ENCODE data around the gene WWOX.

WWOX gene

DNA sequence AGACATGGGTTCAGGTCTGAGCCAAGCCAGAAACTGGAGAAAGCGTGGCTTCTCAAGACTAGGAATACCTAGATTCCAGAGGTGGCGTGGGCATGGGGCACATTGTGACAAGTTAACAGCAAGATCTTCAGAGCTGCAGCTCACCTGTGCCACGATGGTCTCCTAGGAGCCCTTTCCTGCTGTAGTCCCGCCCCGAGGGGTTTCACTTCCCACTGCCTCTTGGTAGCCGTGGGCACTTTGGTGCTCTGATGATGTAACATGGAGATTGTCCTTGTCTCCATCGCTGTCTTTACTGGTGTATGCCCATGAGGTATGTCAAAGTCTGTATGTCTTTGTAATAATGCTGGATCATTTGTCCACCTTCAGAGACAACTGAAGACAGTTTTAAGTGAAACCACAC is 89.7 kb downstream of the WWOX start:
- Histone ChIP-seq H3K4me2 (ENCODE audit: low read length) (no peak overlapping the region), H3K27me3 (ENCODE audit: insufficient read depth, low read length) (no peaks in the 10 kb centered on the region), H4K8ac (ENCODE audit: low read depth, low read length) (no peak overlapping the region), H2AFZ (ENCODE audit: insufficient read depth, low read length, poor library complexity) (no peak overlapping the region), H3K27ac (ENCODE audit: low read depth, low read length) (no peak overlapping the region), H3K36me3 (ENCODE audit: control insufficient read depth in 1 of 2, insufficient read depth in 2 of 2, low read length in 2 of 2) (no peaks in the 10 kb centered on the region), H3K14ac (ENCODE audit: low read length) (no peak overlapping the region), H3K9ac (ENCODE audit: low read length) (no peak overlapping the region), H3K23ac (ENCODE audit: low read length) (no peak overlapping the region), H3K79me1 (ENCODE audit: low read length) (no peaks in the 10 kb centered on the region), H3K9me3 (ENCODE audit: insufficient read depth, low read depth, low read length) (no peaks in the 10 kb centered on the region), H3K18ac (ENCODE audit: low read length) (no peak overlapping the region), H2AK5ac (ENCODE audit: low read length) (no peak overlapping the region), H2BK120ac (ENCODE audit: insufficient read depth, low read length, poor library complexity) (no peak overlapping the region), H3K4me1 (ENCODE audit: control insufficient read depth in 1 of 2, insufficient read depth in 2 of 2, low read length in 2 of 2) (no peaks in the 10 kb centered on the region), H4K91ac (ENCODE audit: low read depth, low read length) (no peak overlapping the region), H3K79me2 (ENCODE audit: control insufficient read depth, insufficient read depth, low read length, poor library complexity) (no peaks in the 10 kb centered on the region), H3K4ac (ENCODE audit: low read depth, low read length) (no peak overlapping the region), H2BK5ac (ENCODE audit: low read depth, low read length, poor library complexity) (no peak overlapping the region), H3K4me3 (ENCODE audit: low read depth, low read length) (no peak overlapping the region), H2BK12ac (ENCODE audit: low read length) (no peak overlapping the region), H4K12ac (ENCODE audit: low read depth, low read length) (no peak overlapping the region)
- WGBS (ENCODE audit: extremely low coverage, insufficient coverage, insufficient read length), result no CpG with 5 or more reads among the region's 7 CpGs
- no peak for DNase-seq

- no peak overlapping the region for H3K4me2 ChIP-seq (ENCODE audit: low read length)
- H2BK12ac ChIP-seq (ENCODE audit: low read length), result no peak overlapping the region
- no peak overlapping the region for H3K4me3 ChIP-seq (ENCODE audit: low read depth, low read length)
- H3K9me3 ChIP-seq (ENCODE audit: insufficient read depth, low read depth, low read length), result no peaks in the 10 kb centered on the region
- DNase-seq, result no peak
- WGBS (ENCODE audit: extremely low coverage, insufficient coverage, insufficient read length), result no CpG with 5 or more reads among the region's 9 CpGs
- H3K27me3 ChIP-seq (ENCODE audit: insufficient read depth, low read length), result no peaks in the 10 kb centered on the region
- H3K36me3 ChIP-seq (ENCODE audit: control insufficient read depth in 1 of 2, insufficient read depth in 2 of 2, low read length in 2 of 2), result no peaks in the 10 kb centered on the region
- no peak overlapping the region for H4K12ac ChIP-seq (ENCODE audit: low read depth, low read length)
- no peaks in the 10 kb centered on the region for H3K79me2 ChIP-seq (ENCODE audit: control insufficient read depth, insufficient read depth, low read length, poor library complexity)
- H3K27ac ChIP-seq (ENCODE audit: low read depth, low read length), result no peak overlapping the region
- no peak overlapping the region for H3K9ac ChIP-seq (ENCODE audit: low read length)
- no peaks in the 10 kb centered on the region for H3K79me1 ChIP-seq (ENCODE audit: low read length)
- H3K23ac ChIP-seq (ENCODE audit: low read length), result no peak overlapping the region
- no peak overlapping the region for H3K14ac ChIP-seq (ENCODE audit: low read length)
- no peak overlapping the region for H2AFZ ChIP-seq (ENCODE audit: insufficient read depth, low read length, poor library complexity)
- H3K18ac ChIP-seq (ENCODE audit: low read length), result no peak overlapping the region
- no peak overlapping the region for H3K4ac ChIP-seq (ENCODE audit: low read depth, low read length)
- no peak overlapping the region for H4K91ac ChIP-seq (ENCODE audit: low read depth, low read length)
- no peak overlapping the region for H4K8ac ChIP-seq (ENCODE audit: low read depth, low read length)
- no peak overlapping the region for H2BK120ac ChIP-seq (ENCODE audit: insufficient read depth, low read length, poor library complexity)
- no peak overlapping the region for H2AK5ac ChIP-seq (ENCODE audit: low read length)
- peaks cover 0 to under 1% of the 10 kb centered on the region in 2 experiments for H3K4me1 ChIP-seq (ENCODE audit: control insufficient read depth in 1 of 2, insufficient read depth in 2 of 2, low read length in 2 of 2)
- no peak overlapping the region for H2BK5ac ChIP-seq (ENCODE audit: low read depth, low read length, poor library complexity)
These were observed 93.5 kb downstream of the WWOX start for GRCh38 chr16:78192734-78193488.

GRCh38 chr16:78194948-78195347 is 95.5 kb downstream of the WWOX start:
- H3K27me3 ChIP-seq (ENCODE audit: insufficient read depth, low read length), result no peaks in the 10 kb centered on the region
- no peak overlapping the region for H3K23ac ChIP-seq (ENCODE audit: low read length)
- no peak overlapping the region for H2BK12ac ChIP-seq (ENCODE audit: low read length)
- no peaks in the 10 kb centered on the region for H3K36me3 ChIP-seq (ENCODE audit: control insufficient read depth in 1 of 2, insufficient read depth in 2 of 2, low read length in 2 of 2)
- no peak overlapping the region for H4K8ac ChIP-seq (ENCODE audit: low read depth, low read length)
- DNase-seq, result no peak
- H2AFZ ChIP-seq (ENCODE audit: insufficient read depth, low read length, poor library complexity), result no peak overlapping the region
- no peak overlapping the region for H4K12ac ChIP-seq (ENCODE audit: low read depth, low read length)
- H3K4ac ChIP-seq (ENCODE audit: low read depth, low read length), result no peak overlapping the region
- no peak overlapping the region for H3K27ac ChIP-seq (ENCODE audit: low read depth, low read length)
- no peak overlapping the region for H4K91ac ChIP-seq (ENCODE audit: low read depth, low read length)
- H2BK5ac ChIP-seq (ENCODE audit: low read depth, low read length, poor library complexity), result no peak overlapping the region
- H3K9ac ChIP-seq (ENCODE audit: low read length), result no peak overlapping the region
- H3K14ac ChIP-seq (ENCODE audit: low read length), result no peak overlapping the region
- no peaks in the 10 kb centered on the region for H3K79me1 ChIP-seq (ENCODE audit: low read length)
- H3K18ac ChIP-seq (ENCODE audit: low read length), result no peak overlapping the region
- H3K79me2 ChIP-seq (ENCODE audit: control insufficient read depth, insufficient read depth, low read length, poor library complexity), result no peaks in the 10 kb centered on the region
- no peak overlapping the region for H2BK120ac ChIP-seq (ENCODE audit: insufficient read depth, low read length, poor library complexity)
- H3K4me3 ChIP-seq (ENCODE audit: low read depth, low read length), result no peak overlapping the region
- H3K4me2 ChIP-seq (ENCODE audit: low read length), result no peak overlapping the region
- H3K4me1 ChIP-seq (ENCODE audit: control insufficient read depth in 1 of 2, insufficient read depth in 2 of 2, low read length in 2 of 2), result peaks cover 2% of the 10 kb centered on the region in 2 experiments
- WGBS (ENCODE audit: extremely low coverage, insufficient coverage, insufficient read length), result no CpG with 5 or more reads among the region's 3 CpGs
- H3K9me3 ChIP-seq (ENCODE audit: insufficient read depth, low read depth, low read length), result no peaks in the 10 kb centered on the region
- H2AK5ac ChIP-seq (ENCODE audit: low read length), result no peak overlapping the region

DNA sequence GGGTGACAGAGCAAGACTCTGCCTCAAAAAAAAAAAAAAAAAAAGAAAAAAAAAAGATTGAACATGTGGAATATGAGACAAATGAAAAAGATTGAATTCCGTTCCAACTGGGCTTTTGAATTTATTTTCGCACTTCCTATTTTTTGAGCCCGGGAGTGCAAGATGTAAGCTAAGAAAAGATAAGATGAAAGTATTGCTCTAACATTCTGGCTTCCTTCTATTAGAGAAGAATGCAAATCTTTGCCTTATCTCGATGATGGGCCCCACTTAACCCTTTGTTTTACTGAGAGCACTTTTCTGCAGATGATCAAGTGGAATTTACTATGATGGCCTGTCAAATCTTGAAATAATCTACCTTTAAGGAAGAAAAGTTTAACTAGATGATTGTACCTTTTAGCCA is 96.3 kb downstream of the WWOX start:
- Histone ChIP-seq H2BK5ac (ENCODE audit: low read depth, low read length, poor library complexity) (no peak overlapping the region), H2AK5ac (ENCODE audit: low read length) (no peak overlapping the region), H3K79me2 (ENCODE audit: control insufficient read depth, insufficient read depth, low read length, poor library complexity) (no peaks in the 10 kb centered on the region), H3K14ac (ENCODE audit: low read length) (no peak overlapping the region), H3K9me3 (ENCODE audit: insufficient read depth, low read depth, low read length) (no peaks in the 10 kb centered on the region), H3K79me1 (ENCODE audit: low read length) (no peaks in the 10 kb centered on the region), H3K23ac (ENCODE audit: low read length) (no peak overlapping the region), H2BK12ac (ENCODE audit: low read length) (no peak overlapping the region), H3K4ac (ENCODE audit: low read depth, low read length) (no peak overlapping the region), H3K27ac (ENCODE audit: low read depth, low read length) (no peak overlapping the region), H2BK120ac (ENCODE audit: insufficient read depth, low read length, poor library complexity) (no peak overlapping the region), H3K4me2 (ENCODE audit: low read length) (no peak overlapping the region), H4K91ac (ENCODE audit: low read depth, low read length) (no peak overlapping the region), H3K18ac (ENCODE audit: low read length) (no peak overlapping the region), H3K4me3 (ENCODE audit: low read depth, low read length) (no peak overlapping the region), H3K36me3 (ENCODE audit: control insufficient read depth in 1 of 2, insufficient read depth in 2 of 2, low read length in 2 of 2) (no peaks in the 10 kb centered on the region), H2AFZ (ENCODE audit: insufficient read depth, low read length, poor library complexity) (no peak overlapping the region), H3K9ac (ENCODE audit: low read length) (no peak overlapping the region), H3K27me3 (ENCODE audit: insufficient read depth, low read length) (no peaks in the 10 kb centered on the region), H3K4me1 (ENCODE audit: control insufficient read depth in 1 of 2, insufficient read depth in 2 of 2, low read length in 2 of 2) (peaks cover 2% of the 10 kb centered on the region in 2 experiments), H4K12ac (ENCODE audit: low read depth, low read length) (no peak overlapping the region), H4K8ac (ENCODE audit: low read depth, low read length) (no peak overlapping the region)
- WGBS (ENCODE audit: extremely low coverage, insufficient coverage, insufficient read length), result no CpG with 5 or more reads among the region's 4 CpGs
- DNase-seq, result no peak
